NK-92 (cell line): ENCODE results near the gene WWC1.

Experiments used
- DNase-seq: peaks from one replicate; lab custom pipeline; 2025; ENCODE audit not compliant: unreplicated experiment; lab: John Stamatoyannopoulos, UW

Gene WWC1

DNA sequence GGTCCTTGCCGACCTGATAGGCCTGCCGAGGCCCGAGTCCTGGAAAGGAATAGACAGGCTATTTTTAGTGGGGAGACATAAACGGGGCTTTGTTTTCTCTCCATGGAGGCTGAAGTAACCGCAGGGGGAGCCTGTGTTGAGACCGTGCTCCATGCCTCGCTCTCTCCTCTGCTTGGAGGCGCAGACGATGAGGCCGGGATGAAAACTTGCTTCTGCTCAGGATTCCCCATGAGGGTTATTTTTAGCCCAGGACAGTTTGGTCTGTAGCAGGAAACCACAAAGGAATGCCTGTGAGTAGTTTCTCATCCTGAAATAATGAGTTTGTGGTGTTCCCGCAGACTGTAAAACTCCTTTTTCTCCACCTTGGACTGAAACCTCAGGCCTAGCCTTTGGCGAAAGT is 112.9 kb downstream of the WWC1 start:
- DNase-seq = no peak

GRCh38 chr5:168407211-168407610 is 115.8 kb downstream of the WWC1 start:
- DNase-seq = no peak

DNA sequence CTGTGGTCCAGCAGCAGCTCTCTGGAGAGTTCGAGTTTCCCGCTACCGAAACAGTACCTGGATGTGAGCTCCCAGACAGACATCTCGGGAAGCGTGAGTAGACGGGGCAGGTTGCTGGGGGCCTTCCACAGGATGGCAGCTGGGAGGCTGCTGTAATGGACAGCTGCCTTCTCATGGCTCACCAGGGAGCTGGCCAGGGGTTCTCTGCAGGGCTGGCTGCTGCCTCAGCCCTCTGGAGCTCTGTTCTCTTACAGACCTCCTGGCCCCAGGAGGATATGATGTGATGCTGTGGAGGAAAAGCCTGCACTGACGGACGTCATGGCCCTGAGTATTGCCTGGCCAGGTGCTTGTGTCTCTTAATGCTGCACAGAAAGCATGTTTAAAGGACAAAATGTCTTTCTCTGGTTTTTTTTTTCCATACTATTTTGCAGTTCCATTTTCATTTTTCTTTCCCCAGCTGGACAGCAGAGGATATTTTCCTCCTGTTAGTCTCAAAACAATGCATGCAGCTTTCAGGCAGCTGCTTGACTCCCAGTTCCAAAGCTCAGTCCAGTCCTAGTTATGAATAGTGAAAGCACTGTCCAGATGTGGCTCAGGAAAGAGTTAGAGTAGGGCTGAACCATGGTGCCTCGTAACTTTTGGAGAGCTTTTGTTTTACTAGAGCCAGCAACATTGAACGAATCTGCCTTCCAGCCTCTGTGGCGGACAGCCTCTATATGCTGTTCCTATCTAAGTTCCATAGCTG is 117.3 kb downstream of the WWC1 start:
- DNase-seq = no peak

DNA sequence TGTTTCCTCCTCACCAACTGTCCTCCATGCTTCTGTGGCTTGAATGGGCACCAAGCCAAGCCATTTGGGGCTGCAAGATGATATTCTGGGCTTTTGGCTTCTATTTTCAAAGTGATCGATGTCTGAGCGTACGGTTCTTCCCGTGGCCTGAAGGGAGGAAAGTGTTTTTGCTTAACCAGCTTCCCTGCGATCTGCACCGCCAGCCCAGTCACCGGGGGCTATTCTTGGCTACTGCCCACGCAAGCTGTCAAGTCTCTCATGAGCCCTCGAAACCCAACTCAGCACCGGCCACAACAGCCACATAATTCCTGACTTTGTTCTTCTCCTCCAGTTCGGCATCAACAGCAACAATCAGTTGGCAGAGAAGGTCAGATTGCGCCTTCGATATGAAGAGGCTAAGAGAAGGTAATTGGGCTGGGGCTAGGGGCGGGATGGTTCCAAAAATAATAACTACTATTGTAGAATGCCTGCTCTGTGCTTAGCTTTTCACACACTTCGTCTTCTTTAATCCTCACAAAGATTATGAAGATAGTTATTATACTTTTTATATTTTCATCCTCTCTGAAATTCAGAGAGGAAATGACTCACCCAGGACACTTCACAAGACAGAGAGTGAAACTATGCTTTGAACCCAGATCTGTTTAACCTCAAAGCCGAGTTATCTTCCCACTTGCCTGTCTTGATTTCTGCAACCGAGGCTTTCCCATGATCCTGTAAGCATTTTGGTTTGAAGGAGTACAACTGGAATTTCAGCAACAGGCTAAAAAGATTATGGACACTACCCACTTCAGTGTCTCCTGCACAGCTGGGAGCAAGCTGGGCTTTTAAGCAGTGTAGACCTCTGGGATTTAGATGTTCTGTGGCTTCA is 118.4 kb downstream of the WWC1 start:
- DNase-seq = no peak

DNA sequence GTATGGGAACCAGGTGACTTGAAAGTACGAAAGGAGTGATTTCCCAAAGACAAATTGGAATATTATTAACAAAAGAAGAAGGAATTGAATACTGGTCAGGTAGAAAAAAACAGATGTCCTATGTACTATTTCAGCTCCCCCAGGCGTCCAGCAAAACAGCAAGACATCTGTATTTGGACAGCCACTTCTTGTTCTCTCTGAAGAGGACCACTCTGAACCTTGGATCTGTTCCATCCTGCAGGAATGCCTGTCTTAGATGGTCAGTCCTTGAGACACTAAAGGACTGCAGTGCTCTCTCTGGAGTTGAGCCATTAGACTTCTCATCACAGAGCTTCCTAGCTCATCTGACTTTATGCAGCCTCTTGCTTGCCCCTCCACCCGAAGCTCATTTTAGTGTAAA is 120.4 kb downstream of the WWC1 start:
- no peak for DNase-seq

- no peak for DNase-seq
Measured at GRCh38 chr5:168413062-168413461, 121.6 kb downstream of the WWC1 start.

- DNase-seq = no peak
Measured at GRCh38 chr5:168413596-168413995, 122.2 kb downstream of the WWC1 start.

DNA sequence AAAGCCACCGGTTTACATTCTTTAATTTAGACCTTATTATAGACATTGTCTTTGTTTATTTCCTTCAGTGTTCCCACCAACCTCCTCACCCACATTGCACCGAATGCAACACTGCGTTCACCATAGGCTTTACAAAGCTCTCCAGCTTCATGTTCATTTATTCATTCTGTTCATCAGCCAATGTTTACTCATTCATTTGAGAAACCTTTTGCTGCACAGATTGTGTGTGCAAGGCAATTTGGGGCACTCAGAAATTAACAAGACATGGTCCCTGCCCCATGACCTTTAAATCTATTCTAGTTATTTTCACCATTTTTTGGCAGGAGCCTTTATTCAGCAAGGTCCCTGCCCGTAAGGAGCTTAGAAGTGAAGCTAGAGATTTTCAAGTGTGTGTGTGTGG is 124.0 kb downstream of the WWC1 start:
- no peak for DNase-seq

DNA sequence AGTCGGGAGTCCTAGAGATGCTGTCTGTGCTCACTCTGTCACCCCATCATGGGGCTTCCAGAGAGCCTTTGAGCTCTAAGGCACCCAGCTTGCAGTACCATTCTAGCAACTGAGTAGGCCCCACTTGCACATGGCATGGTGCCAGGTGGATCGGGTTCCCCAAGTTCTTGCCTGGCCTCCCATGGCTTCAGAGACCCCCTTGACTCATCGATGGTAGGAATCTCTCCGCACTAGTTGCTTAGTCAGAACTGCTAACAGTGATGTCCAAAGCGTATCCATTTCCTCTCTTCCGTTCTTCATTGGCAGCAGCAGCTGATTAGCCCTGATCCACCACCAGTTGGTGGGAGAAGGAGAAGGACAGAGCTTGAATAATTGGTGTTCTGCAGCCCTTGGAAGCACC is 124.5 kb downstream of the WWC1 start:
- DNase-seq = no peak

DNA sequence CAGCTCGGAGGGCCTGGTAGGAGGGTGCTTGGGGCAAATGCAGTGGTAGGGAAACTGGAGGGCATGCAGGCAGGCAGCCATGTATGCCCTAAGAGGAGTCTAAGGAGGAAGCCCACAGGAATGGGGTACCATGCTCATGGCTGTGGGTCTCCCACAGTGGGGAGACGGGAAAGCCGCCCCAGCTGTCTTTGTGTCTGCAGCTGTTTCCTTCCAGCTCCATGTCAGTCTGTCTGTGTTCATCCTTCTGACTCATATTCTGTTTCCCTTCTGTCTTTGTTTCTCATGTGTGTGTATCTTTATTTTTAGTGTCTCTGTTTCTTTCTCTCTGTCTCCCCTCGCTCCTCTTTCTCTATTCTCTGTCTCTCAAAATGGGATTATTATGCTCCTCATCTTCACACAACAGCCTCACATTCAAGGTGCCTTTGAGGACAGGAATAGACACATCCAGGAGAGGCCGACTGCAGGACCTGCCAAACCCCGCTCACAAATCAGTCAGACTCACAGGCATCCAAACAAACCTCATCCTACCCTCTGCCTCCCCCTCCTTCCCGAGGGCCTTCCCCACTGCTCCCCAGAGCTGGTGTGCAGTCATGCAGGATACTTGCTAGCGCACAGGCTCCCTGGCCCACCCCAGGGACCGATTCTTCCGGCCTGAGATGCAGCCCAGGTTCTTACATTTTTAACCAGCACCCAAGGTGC is 126.4 kb downstream of the WWC1 start:
- DNase-seq = no peak

DNA sequence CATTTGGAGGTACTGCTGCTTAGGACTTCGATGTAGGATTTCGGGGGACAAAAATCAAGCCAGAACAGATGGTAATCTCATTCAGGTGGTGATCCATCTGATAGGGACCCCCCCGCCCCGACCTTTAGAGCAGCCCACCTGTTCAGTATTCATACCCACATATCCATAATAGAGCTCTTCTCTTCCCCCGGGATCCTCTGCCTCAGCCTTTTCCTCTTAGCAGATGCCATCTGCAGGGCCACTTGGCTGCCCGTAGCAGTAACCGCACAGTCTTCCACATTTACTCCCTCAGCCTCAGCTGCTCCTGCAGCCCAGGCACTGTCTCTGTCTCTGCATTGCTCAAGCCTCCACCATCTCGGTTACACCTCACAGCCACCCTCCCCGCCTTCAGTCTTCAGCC is 129.0 kb downstream of the WWC1 start:
- no peak for DNase-seq

- no peak for DNase-seq
Measured at GRCh38 chr5:168422431-168422830, 131.0 kb downstream of the WWC1 start.

- DNase-seq = no peak
Measured at GRCh38 chr5:168423478-168423877, 132.0 kb downstream of the WWC1 start.

DNA sequence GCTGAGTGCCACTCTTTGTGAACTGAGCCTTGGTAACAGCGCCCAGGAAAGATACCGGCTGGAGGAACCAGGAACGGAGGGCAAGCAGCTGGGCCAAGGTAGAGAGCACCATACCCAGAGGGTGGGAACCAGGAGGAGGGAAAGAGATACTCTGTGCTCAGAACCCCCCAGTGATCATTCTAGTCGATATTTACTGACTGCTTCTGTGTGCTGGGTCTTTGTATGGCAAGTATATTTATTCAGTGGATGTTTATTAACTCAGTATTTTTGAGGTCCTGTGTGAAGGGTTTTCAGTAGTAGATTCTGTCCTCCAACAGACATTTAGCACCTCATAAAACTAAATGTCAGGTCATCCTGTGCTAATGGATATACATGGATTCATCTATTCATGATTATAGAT is 132.5 kb downstream of the WWC1 start:
- no peak for DNase-seq

DNA sequence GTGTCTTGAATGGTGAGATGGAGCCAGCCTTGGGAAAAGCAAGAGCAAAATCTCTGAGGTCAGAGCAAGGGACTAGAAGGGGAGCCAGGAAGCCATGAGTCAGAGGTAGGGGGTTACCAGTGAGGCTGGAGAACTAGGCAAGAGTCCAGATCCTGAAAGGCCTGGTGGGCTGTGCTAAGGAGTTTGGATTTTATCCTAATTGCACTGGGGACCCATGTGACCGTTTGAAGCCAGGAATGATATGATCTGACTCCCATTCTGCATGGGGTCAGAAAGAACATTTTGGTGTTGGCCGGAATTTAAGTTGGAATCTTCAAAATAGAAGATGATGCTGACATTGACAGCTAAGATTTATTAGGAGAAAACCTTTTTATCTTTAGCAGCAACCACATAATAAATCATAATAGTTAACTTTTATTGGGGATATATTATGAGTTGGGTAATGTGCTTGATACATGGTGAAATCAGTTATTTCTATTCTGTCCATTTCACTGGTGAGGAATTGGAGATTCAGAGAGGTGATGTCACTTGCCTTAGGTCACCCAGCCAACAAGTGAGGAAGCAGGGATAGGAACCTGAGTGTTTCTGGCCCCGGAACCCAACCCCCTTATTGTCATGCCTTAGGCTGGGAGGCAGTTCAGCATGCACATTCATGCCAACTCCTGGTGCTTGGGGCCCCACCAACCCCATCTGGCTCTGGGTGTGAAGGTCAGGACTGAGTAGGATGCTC is 133.3 kb downstream of the WWC1 start:
- no peak for DNase-seq

DNA sequence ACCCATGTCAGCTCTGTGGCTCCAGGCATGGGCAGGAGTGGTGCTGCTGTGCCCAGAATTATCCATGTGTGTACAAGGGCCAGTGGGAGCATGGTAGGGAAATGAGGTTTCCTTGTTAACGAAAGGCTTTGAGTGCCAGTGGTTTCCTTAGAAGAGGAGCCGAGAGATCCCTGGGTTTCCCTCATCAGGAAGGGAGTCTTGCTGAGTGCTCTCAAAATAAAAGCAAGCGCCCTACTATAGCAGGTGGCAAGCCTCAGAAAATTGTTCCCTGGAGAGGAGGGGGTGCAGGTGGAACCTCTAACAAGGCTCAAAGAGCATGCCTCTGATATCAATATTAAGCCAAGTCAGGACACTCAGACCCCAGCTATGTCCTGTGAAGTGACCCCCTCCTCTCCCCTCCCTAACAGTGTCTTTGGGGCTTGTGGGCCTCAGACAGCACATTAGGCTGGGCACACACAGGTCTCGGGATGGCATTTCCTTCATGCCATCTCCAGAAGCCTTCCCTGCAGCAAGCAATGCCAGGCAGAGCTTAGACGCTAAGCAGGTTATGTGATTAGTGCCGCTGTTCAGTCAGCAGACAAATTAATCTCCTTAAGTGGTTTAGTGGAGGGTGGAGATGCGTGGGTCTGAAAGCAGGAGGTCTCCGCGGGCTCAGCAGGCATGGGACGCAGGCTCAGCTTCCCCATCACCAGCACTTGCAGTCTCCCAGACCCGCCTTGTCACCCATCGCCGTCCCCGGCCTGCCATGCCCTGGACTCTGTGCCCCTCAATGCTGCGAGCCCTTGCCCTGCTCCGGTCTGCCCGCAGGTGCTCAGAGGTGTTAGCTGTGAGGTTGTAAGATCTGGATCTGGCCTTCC is 134.8 kb downstream of the WWC1 start:
- DNase-seq = no peak

- DNase-seq = no peak
Measured at GRCh38 chr5:168426864-168427172, 135.4 kb downstream of the WWC1 start.

DNA sequence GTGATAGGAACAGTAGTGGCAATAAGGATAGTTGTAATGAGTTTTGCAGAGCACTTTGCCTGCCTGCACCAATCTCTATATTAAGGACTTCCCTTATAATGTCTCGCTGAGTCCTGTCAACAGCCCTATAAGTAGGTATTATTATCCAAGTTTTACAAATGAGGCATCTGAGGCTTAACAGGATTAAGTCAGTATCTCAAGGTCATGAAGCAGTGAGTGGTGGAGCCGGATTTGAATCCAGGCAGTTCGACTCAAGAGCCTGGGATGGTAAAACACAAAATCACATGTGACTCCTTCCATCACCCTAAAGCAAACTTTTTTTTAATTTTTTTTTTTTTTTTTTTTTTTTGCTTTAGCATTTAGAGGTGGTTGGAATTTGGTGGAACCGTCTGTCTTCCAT is 135.8 kb downstream of the WWC1 start:
- DNase-seq = no peak

GRCh38 chr5:168428552-168428951 is 137.1 kb downstream of the WWC1 start:
- DNase-seq = no peak

- no peak for DNase-seq
Measured at GRCh38 chr5:168430296-168430695, 138.9 kb downstream of the WWC1 start.
